ENCODE data around the gene KCNK3.
A peak's percentile ranks its signal among the peaks of the same experiment; 100 is the strongest.
"Not testable (repeated sequence)": the region's sequence is repeated elsewhere in the genome, so short reads cannot be mapped to it uniquely, and the experiment has no call there.

KCNK3 gene

DNA sequence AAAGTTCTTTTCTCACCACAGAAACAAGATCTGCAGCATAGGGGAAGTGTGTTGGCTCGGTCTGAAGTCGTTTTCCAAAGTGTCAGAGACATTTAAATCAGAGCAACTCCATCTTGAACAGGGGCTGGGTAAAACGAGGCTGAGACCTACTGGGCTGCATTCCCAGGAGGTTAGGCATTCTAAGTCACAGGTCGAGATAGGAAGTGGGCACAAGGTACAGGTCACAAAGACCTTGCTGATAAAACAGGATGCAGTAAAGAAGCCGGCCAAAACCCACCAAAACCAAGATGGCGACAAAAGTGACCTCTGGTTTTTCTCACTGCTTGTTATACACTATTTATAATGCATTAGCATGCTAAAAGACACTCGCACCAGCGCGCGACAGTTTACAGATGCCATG is 68.5 kb downstream of the KCNK3 start:
- DNase-seq = not testable (repeated sequence)

DNA sequence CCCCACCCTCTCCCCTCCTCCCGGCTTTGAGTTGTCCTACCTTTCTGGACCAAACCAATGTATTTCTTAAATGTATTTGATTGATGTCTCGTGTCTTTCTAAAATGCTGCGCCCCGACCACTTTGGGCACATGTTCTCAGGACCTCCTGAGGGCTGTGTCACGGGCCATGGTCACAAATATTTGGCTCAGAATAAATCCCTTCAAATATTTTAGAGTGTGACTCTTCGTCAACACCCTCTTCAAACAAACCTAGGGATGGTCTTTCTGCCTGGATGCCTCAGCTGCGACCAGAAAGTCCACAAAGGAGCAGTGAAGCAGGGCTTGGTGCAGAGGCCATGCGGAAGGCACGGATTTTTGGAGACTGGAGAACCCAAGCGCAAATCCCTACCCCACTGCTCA is 70.5 kb downstream of the KCNK3 start:
- DNase-seq = no peak

DNA sequence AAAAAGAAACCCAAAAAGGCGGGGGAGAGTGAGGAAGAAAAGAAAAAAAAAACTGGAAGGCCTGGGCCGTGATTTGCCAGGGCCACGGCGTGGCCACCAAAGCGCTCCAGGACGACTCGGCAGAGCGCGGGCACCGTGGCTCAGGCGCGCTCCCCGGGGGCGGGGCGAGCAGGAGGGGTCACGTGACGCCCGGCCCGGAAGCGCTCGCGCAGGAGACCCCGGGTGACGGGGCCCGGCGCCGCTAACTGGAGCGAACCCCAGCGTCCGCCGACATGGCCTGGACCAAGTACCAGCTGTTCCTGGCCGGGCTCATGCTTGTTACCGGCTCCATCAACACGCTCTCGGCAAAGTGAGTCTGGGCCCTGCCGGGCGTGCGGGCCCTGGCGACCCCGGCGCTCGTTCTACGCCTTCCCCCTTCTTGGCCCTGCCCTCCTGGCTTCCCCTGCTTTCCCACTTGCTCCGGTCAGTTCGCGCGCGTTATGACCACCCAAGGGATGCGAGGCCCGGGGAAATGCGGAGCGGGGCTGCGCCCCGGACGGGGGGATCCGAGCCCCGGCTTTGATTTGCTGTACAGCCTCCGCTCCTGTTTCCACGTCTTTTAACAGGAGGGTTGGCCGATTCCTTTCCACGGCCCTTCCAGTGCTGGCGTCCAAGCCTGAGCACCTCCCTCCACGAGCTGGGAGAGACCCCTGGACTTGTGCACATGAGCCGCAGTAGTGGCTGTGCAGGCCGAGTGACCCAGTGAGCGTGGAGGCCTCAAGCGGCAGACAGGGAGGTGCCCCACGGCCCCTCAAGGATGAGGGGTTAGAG is 71.8 kb downstream of the KCNK3 start, which contains the start of gene SLC35F6:
SLC35F6 (plus strand) TSS at position 207 of the 810 bp plus-strand sequence; CDS start at position 273, 66 bp downstream.
- peak; percentile 78 to 86 for DNase-seq

DNA sequence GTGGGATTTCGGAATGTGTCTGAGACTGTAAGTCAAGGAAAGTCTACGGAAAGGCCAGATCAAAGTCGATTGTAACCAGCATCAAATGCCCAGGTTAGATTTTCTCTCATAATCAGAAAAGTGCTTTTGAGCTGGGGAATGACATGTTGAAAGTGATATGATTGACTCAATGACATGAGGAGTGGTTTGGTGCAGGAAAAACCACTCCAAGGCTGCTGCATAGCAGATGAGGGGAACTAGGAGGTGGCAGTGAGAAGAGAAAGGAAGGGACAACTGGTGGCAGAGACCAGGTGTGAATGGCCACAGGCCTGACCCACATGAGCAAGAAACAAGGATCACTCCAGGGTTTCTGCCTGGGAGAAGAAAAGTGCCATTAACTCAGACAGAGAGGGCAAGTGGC is 72.4 kb downstream of the KCNK3 start:
- no peak for DNase-seq

DNA sequence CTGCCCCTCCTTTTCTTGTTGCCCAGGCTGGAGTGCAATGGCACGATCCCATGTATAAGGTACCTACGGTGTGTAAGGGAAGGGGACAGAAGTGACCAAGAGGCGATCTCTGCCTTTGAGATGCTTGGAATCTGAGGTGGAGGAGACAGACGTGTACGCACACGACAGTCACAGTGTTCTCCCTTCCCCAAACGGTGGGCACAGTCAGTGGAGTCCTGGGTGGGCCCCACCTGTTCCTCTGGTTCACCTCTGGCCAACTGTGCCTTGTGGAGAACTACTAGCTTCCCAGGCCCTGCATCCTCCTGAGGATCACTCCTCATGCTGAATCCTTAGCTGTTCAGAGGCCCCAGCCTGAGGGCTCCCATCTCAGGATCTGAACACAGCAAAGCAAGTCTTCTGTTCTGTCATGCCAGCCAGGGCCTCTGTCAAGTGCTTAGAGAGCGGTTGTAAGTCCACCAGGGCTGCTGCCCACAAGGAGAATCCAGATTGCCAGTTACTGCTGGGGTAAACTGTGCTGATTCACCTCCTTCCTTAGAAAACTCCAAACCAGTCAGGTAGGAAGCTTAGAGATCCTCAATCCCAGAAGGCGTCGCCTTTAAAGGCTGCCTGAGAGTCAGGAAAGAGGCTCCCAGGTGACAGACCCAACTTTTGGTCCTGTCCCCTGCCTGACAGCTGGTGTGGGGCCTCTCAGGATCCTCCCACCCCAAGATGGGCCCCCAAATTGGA is 73.1 kb downstream of the KCNK3 start:
- no peak for DNase-seq

DNA sequence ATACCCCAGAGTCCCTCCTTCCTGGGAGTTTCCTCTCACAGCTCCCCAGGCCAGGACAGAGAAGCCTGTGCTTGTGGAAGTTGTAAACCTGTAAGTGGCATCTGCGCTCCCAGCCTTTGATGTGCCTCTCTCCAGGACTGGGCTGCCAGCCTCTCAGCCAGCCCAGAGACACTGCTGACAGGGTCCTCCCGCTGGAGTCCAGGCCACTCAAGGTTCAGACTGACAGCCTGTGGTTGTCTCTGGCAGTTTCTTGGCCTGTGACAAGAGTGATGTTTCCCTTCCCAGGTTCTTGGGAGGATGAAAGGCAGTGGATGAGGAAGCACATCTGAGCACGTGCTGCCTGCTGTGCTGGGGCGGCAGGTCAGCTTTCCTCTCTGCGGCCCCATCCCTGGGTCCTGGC is 74.6 kb downstream of the KCNK3 start:
- DNase-seq = no peak

DNA sequence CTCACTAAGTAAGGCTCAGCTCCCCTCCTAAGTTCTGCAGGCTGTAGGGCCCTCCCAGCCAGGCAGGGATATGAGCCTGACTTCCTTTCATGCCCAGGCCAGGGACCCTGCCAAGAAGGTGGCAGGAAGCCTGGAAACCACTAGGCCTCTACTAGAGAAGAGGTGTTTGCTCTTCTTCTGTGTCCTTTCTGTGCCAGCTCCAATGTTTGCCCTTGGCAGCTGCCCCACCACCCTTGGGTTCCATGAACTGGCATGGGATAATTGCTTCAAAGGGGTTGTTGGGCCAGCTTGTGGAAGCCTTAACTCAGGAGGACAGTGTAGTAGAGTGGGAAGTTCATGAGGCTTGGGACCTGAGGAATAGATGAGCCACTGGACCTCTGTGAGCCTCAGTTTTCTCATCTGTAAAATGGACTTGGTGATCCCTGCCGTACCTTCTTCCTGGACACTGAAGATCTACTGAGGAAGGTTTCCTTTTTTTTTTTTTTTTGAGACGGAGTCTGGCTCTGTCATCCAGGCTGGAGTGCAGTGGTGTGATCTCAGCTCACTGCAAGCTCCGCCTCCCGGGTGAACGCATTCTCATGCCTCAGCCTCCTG is 75.5 kb downstream of the KCNK3 start:
- DNase-seq = no peak

DNA sequence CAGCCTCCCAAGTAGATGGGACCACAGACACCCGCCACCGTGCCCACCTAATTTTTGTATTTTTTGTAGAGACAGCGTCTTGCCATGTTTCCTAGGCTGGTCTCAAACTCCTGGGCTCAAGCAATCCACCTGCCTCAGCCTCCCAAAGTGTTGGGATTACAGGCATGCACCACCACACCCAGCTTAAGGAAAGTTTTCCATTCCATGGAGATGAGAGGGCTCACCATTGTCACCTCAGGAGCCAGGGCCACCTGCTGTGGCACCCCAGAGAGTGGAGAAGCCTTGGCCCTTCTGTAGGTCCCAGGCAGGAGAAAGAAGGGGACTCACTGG is 76.2 kb downstream of the KCNK3 start:
- no peak for DNase-seq

DNA sequence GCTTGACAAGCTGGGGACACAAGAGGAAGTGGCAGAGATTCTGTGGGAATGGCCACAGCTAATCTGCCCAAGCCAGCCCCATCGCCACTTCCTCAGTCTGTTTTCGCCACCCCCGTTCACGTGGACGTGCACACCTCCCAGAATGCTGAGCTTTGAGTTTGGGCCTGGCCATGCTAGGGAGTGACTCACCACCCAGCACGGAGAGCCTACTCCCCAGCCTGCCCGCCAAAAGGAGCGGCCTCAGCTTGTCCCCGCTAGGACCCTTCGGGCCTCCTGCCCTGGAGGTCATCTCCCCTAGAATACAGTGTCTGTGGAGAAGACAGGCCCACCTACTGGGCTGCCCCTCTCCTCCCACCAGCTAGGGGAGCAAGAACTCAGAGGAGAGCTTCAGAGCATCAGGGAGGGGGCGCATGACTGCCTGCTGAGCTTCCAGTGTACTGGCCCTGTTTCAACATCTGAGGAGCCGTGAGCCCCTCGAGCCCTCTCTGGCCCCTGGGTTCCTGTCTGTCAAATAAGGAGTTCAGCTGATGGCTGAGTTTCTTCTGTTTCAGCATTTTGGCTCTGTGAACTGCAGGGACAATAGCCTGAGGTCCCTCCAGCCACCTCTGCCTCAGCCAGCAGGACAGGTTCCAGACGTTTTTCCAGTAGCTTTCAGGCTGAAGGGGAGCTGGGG is 76.7 kb downstream of the KCNK3 start:
- DNase-seq = no peak

DNA sequence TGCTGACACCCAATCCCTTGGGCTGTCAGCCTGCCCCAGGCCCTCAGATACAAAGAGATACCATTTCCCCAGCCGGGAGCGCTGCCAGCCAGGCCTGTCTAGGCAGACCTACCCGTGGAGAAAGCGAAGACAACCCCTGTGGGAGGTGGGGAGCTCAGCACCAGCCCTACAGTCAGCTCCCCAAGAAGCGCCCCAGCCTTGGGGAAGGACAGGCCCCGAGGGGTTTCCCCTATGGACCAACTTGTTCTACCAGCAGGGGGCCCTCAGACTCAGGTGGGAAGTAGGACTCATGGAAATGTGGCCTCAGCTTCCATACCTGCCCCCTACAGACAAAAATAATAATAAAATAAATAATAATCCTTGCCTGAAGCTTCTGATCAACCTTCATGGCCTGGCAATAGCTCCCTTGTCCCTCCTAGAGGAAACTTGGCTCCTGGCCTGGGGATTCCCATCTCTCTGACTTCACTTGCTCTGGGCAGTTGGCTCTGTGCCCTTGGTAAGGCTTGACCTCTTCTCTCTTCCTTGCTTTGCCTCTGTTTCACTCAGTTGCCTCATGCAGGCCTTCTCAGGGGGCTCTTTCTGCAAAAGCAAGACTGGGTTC is 78.6 kb downstream of the KCNK3 start:
- peak in 1 of 2 experiments; percentile 14 for DNase-seq

DNA sequence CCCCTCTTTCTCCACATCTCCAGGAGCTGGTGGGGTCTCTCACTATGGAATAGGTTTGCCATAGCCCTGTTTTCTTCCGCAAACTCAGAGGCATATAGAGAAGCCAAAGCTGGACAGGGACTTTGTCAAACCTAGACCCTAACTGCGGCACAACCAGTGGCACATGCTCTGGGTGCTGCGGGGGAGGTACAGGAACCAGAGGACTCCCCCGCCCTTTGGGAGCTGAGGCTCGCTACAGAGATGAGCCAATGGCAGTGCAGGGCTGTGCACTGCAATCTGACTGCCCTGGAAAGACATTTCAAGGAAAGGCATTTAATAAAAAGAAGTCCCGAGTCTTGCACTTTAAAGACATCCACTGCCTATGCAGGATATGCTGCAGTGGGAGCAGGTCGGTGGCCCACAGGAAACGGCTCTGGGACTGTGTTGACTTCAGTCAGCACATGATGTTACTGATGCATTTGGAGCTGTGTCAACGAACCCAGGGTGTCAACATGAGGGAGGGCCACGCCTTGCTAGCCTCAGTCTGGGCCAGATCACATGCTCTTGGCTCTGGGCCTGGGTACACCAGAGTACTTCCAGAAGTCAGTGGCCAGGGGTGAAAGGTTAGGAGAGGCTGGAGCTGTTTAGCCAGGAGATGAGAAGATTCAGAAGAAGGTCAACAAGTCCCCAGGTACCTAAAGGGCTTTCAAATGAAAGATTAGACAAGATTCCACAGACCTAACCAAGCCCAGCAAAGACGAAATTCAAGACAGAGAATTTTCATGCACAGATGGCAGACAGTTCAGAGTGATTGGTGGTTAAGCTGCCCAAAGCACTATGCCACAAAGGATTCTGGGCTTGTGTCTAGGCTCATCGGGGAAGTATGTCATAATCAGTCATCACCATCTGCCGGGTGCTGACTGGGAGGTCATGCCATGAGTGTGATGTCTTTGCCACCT is 79.8 kb downstream of the KCNK3 start:
- no peak for DNase-seq

DNA sequence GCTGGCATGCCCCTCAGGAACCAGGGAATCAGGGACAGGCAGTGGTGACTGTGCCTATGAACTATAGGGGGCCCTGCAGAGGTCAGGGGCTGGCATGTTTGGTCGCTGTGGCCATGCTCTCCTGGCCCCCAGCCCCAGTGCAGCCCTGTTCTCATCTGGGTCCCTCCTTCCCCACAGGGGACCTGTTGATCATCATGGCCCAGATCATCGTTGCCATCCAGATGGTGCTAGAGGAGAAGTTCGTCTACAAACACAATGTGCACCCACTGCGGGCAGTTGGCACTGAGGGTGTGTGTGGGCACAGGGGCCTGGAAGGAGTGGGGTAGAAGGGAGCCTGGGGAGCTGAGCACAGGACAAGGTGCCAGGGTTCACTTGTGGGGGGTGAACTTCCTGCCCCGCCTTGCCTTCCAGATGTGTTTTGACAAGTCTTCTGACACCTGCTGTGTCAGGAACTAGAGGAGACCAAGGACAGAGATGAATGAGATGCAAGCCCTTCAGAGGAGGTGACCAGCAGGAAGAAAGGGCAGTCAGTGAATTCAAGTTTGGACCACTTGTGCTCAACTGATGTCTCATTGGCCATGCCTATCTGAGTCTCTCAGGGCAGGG is 83.8 kb downstream of the KCNK3 start:
- no peak for DNase-seq

DNA sequence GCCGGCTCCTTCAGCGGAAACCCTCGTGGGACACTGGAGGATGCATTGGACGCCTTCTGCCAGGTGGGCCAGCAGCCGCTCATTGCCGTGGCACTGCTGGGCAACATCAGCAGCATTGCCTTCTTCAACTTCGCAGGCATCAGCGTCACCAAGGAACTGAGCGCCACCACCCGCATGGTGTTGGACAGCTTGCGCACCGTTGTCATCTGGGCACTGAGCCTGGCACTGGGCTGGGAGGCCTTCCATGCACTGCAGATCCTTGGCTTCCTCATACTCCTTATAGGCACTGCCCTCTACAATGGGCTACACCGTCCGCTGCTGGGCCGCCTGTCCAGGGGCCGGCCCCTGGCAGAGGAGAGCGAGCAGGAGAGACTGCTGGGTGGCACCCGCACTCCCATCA is 85.6 kb downstream of the KCNK3 start:
- DNase-seq = no peak

DNA sequence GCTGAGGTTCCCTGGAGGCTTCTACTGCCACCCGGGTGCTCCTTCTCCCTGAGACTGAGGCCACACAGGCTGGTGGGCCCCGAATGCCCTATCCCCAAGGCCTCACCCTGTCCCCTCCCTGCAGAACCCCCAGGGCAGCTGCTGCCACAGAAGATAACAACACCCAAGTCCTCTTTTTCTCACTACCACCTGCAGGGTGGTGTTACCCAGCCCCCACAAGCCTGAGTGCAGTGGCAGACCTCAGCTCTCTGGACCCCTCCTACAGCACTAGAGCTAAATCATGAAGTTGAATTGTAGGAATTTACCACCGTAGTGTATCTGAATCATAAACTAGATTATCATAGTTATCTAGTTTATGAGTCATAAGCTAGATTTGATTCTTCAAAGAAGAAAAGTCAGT is 86.0 kb downstream of the KCNK3 start:
- no peak for DNase-seq

DNA sequence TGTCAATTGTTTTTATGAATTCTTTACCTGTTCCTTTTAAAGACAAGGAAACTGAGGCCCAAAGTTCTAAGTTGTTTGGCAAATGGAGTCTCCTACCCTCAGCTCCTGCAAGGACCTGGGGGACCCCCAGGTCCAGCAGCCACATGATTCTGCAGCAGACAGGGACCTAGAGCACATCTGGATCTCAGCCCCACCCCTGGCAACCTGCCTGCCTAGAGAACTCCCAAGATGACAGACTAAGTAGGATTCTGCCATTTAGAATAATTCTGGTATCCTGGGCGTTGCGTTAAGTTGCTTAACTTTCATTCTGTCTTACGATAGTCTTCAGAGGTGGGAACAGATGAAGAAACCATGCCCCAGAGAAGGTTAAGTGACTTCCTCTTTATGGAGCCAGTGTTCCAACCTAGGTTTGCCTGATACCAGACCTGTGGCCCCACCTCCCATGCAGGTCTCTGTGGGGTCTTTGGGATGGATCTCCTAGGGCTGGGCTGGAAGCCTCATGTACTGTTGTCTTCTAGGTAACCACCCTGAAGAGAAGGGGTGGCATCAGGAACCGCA is 87.8 kb downstream of the KCNK3 start:
- DNase-seq = no peak
